ENCODE data around the gene TMEM184A. TPM values are rescaled to one million over a fixed set of nuclear protein-coding genes. Genes with fewer than 3 reads are reported as not detected.

The TMEM184A gene
- total and polyA plus RNA-seq, 2 of the 13 experiments (the other 11 are each of a cell fraction or from before 2014, with no cell fraction given): 9.5 to 20.4 TPM

DNA sequence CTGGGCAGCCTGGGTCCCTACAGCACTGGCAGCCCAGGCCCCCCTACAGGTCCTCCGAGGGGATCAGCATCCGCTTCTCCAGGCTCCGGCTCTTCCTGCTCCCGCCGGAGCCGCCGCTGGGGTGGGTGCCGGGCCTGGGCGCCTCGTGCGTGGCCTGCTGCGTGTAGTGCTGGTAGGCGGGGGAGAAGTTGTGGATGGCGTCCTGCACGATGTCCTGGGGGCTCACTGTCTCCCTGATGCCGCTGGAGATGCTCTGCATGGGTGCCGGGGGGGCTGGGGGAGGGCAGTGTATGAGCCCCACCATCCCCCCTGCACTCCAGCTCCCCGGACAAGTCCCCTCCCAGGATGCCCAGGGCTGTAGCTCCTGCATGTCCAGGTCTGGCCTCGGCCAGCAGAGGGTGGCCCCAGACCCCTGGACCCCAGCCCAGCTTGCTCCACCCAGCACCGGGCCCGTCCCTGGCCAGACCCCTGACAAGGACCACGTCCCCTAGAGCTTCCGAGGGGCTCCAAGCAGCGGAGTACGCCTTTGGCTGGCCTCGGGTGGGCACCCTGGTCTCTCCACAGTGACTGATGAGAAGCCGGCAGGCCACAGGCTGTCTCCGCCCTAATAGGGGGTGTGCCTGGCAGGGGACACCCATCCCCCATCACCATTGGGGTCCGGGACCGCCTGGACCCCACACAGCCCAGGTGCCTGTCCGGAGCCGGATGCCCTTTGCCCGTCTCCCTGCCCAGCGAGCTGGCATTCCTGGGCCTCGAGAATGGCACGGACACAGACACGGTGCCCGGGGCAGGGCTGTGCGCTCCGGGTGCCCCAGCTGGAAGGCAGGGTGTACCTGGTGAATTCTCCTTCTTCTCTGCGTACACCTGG lies 8.9 kb downstream of the TMEM184A start:
- 98% methylated on average over 15 of the region's 41 CpGs for WGBS (ENCODE audit: low lambda C conversion rate)
- no peaks in the 10 kb centered on the region for H3K27me3 ChIP-seq (ENCODE audit: control insufficient read depth in 1 of 2, insufficient read depth in 2 of 2, low read length in 2 of 2)
- H3K4me2 ChIP-seq (ENCODE audit: low read depth, low read length): no peak overlapping the region
- no peak overlapping the region for H3K27ac ChIP-seq (ENCODE audit: extremely low read length, insufficient read depth, low read length)
- H3K79me2 ChIP-seq (ENCODE audit: insufficient read depth, low read length): no peaks in the 10 kb centered on the region
- H3K9ac ChIP-seq (ENCODE audit: insufficient read depth, low read depth, low read length): no peak overlapping the region
- H3K36me3 ChIP-seq (replicated peaks in 1 of 2; ENCODE audit: control insufficient read depth in 1 of 2, insufficient read depth in 2 of 2, low read length in 2 of 2): peaks cover 5 to 10% of the 10 kb centered on the region in 2 experiments; a peak in 3 of 5 replicates
- intact Hi-C loops (cut with micrococcal nuclease; ENCODE audit: unreplicated experiment) (no loop called here), in situ Hi-C loops (cut with HindIII; ENCODE audit: extremely low pct_ligation_motif_present, low pct_unique_long_range_greater_than_20kb) (no loop called here)
- CTCF ChIA-PET (ENCODE audit: low intra/inter-chr PET ratio, low total read pairs): no interaction called here
- H3K9me3 ChIP-seq (ENCODE audit: low read length): no peaks in the 10 kb centered on the region
- FAIRE-seq: no peak
- H2AFZ ChIP-seq (ENCODE audit: low read length): no peak overlapping the region
- no peaks in the 10 kb centered on the region for H4K20me1 ChIP-seq (ENCODE audit: insufficient read depth, low read length)
- no peak for DNase-seq (ENCODE audit: low spot score)
- TF ChIP-seq ZNF546 (CRISPR knock-in tag; conservative IDR thresholded peaks at IDR 0.05) (no peak), EED (CRISPR knock-in tag; IDR thresholded peaks at IDR 0.05) (no peak), HNRNPL (IDR thresholded peaks at IDR 0.05; ENCODE audit: low read depth, low read length) (peak; percentile 55; the same call in 1 of the 2 replicates), KLF6 (CRISPR knock-in tag; IDR thresholded peaks at IDR 0.05) (no peak), NFE2L1 (CRISPR knock-in tag; IDR thresholded peaks at IDR 0.05; ENCODE audit: borderline replicate concordance) (no peak), SAP130 (CRISPR knock-in tag; IDR thresholded peaks at IDR 0.05; ENCODE audit: low read depth) (no peak), ZNF343 (CRISPR knock-in tag; IDR thresholded peaks at IDR 0.05) (no peak)
- TF ChIP-seq, protein P1, sequence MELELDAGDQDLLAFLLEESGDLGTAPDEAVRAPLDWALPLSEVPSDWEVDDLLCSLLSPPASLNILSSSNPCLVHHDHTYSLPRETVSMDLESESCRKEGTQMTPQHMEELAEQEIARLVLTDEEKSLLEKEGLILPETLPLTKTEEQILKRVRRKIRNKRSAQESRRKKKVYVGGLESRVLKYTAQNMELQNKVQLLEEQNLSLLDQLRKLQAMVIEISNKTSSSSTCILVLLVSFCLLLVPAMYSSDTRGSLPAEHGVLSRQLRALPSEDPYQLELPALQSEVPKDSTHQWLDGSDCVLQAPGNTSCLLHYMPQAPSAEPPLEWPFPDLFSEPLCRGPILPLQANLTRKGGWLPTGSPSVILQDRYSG (CRISPR knock-in tag; IDR thresholded peaks at IDR 0.05): no peak
- H3K4me3 ChIP-seq (replicated peaks in 1 of 3; ENCODE audit: insufficient read depth in 1 of 3, low read depth in 2 of 3, low read length in 3 of 3): no peak overlapping the region
- POLR2A ChIA-PET: interaction anchor here (1.3 kb wide), 1 partner anchor 9 kb away, joined by 4 read pairs; the partner anchor contains the start of gene TMEM184A
- ATAC-seq: no peak
- no TSS peak for BruUV-seq (replicated peaks)
- H3K4me1 ChIP-seq (ENCODE audit: insufficient read depth, low read length): no peaks in the 10 kb centered on the region

Measured in HepG2 (cell line).